Endothelial cell of umbilical vein (primary cell): Measurements from ENCODE around the gene KCNC4. TPM values are rescaled to one million over a fixed set of nuclear protein-coding genes. Genes with fewer than 3 reads are reported as not detected.

ENCODE experiments used
- BruUV-seq: library from RNA; stranded (reverse); fragments of 400-500 nt; replicated peaks from 2 replicates; lab custom pipeline; 2021; lab: Mats Ljungman, UMichigan
- CTCF ChIA-PET: fragments of 300-600, 350-600 bp; sonication (Branson Sonifier 250); formaldehyde crosslinking; loops from one replicate; lab custom pipeline; 2021; ENCODE audit warnings: antibody characterized with exemption, inconsistent platforms; lab: Charles Lee
- POLR2A ChIA-PET: fragments of 300-600, 350-600 bp; sonication (Branson Sonifier 250); formaldehyde crosslinking; loops from one replicate; lab custom pipeline; 2021; ENCODE audit warnings: antibody characterized with exemption, inconsistent platforms; lab: Charles Lee
- DNase-seq: peaks from one replicate; pipeline ENCODE4 v3.0.0-alpha.2; 2011; ENCODE audit warnings: low read depth, low spot score
- FAIRE-seq: peaks from 2 replicates; lab custom pipeline; 2011; peaks lifted over from hg19 to GRCh38; lab: Jason Lieb, UNC
- H2AFZ ChIP-seq: 2 replicates; pipeline ENCODE4 v1.6.0; 2012; ENCODE audit warnings: low read depth, low read length, control low read depth, inconsistent platforms
- H3K27ac ChIP-seq: 2 replicates; pipeline ENCODE4 v1.5.1; 2011; ENCODE audit warnings: low read depth, mild to moderate bottlenecking, control low read depth, low read length, moderate library complexity; ENCODE audit not compliant: insufficient read depth
- H3K27me3 ChIP-seq, 2 experiments: 2 replicates each; pipeline versions ENCODE4 v1.6.0 to v1.6.1; 2011; ENCODE audit warnings: low read length in 2 of 2, mixed read lengths in 1 of 2; ENCODE audit not compliant: control insufficient read depth in 2 of 2, insufficient read depth in 2 of 2
- H3K36me3 ChIP-seq, 2 experiments: 2 replicates in 1 of 2; 3 replicates in 1 of 2; pipeline ENCODE4 v1.5.1; 2011; ENCODE audit warnings: low read length in 2 of 2, mild to moderate bottlenecking in 1 of 2, moderate library complexity in 1 of 2; ENCODE audit not compliant: control insufficient read depth in 2 of 2, insufficient read depth in 2 of 2; ENCODE audit errors: extremely low read depth in 1 of 2
- H3K4me1 ChIP-seq: 3 replicates; pipeline ENCODE4 v1.5.1; 2011; ENCODE audit warnings: mild to moderate bottlenecking, low read length; ENCODE audit not compliant: control insufficient read depth, insufficient read depth; ENCODE audit errors: extremely low read depth
- H3K4me2 ChIP-seq: 2 replicates; pipeline ENCODE4 v1.6.1; 2011; ENCODE audit warnings: low read length, control low read depth, mixed read lengths; ENCODE audit not compliant: insufficient read depth
- H3K4me3 ChIP-seq, 3 experiments: fragments of 200-600 bp in 1 of 3; sonication (generic), shearing (Covaris generic) in 1 of 3; replicated peaks in 1 of 3; 2 replicates each; pipeline ENCODE4 v1.5.1; 2011 to 2016; ENCODE audit warnings: control low read depth in 3 of 3, low read length in 3 of 3, mild to moderate bottlenecking in 2 of 3, inconsistent platforms in 1 of 3, low read depth in 1 of 3, moderate library complexity in 1 of 3; ENCODE audit not compliant: insufficient read depth in 1 of 3
- H3K79me2 ChIP-seq: 2 replicates; pipeline ENCODE4 v1.6.0; 2012; ENCODE audit warnings: low read length, inconsistent platforms; ENCODE audit not compliant: control insufficient read depth, insufficient read depth
- H3K9ac ChIP-seq: replicated peaks from 2 replicates; pipeline ENCODE3; 2011; ENCODE audit warnings: low read length, control low read depth; ENCODE audit not compliant: insufficient read depth; ENCODE audit errors: extremely low read depth
- H3K9me1 ChIP-seq: replicated peaks from 3 replicates; pipeline ENCODE4 v1.6.0; 2011; ENCODE audit warnings: mild to moderate bottlenecking, low read length; ENCODE audit not compliant: control insufficient read depth, insufficient read depth; ENCODE audit errors: extremely low read depth
- H3K9me3 ChIP-seq: replicated peaks from 2 replicates; pipeline ENCODE4 v1.5.1; 2012; ENCODE audit warnings: low read length, inconsistent platforms; ENCODE audit not compliant: control insufficient read depth, insufficient read depth
- H4K20me1 ChIP-seq: replicated peaks from 2 replicates; pipeline ENCODE3; 2011; ENCODE audit warnings: mild to moderate bottlenecking, low read length; ENCODE audit not compliant: control insufficient read depth, insufficient read depth; ENCODE audit errors: extremely low read depth
- EZH2 ChIP-seq: IDR thresholded peaks from 2 replicates; pipeline ENCODE4 v1.6.1; 2012; ENCODE audit warnings: borderline replicate concordance, low read depth, mild to moderate bottlenecking, moderate library complexity, low read length, inconsistent platforms; ENCODE audit not compliant: severe bottlenecking
- FOS ChIP-seq: IDR thresholded peaks from 2 replicates; pipeline ENCODE4 v1.6.1; 2011; ENCODE audit warnings: mild to moderate bottlenecking, low read length, moderate library complexity, borderline replicate concordance; ENCODE audit not compliant: insufficient read depth
- GATA2 ChIP-seq: IDR thresholded peaks from 2 replicates; pipeline ENCODE4 v1.7.0; 2011; ENCODE audit warnings: low read depth, mild to moderate bottlenecking, moderate library complexity, mixed read lengths, low read length; ENCODE audit not compliant: insufficient read length, insufficient read depth
- JUN ChIP-seq: IDR thresholded peaks from 2 replicates; pipeline ENCODE4 v1.6.1; 2011; ENCODE audit warnings: borderline replicate concordance, low read depth; ENCODE audit not compliant: insufficient read length, insufficient read depth
- MAX ChIP-seq: IDR thresholded peaks from 2 replicates; pipeline ENCODE4 v1.6.1; 2011; ENCODE audit not compliant: insufficient read depth, insufficient read length
- MYC ChIP-seq: IDR thresholded peaks from one replicate; pipeline ENCODE4 v1.6.1; 2011; ENCODE audit warnings: mild to moderate bottlenecking, low read depth, low read length
- POLR2A ChIP-seq: IDR thresholded peaks from 2 replicates; pipeline ENCODE4 v1.6.1; 2012; ENCODE audit warnings: low read depth, mild to moderate bottlenecking, control low read depth, low read length
- POLR2AphosphoS5 ChIP-seq: IDR thresholded peaks from 2 replicates; pipeline ENCODE4 v1.6.1; 2012; ENCODE audit warnings: low read depth, mild to moderate bottlenecking, control low read depth, low read length, moderate library complexity; ENCODE audit not compliant: insufficient read depth
- dilution Hi-C: fragments of 300-500 bp; cut with MboI; formaldehyde crosslinking; loops from one replicate; pipeline ENCODE4 v1.15.0; 2019; ENCODE audit warnings: low sequenced_read_pairs; ENCODE audit not compliant: extremely low pct_ligation_motif_present
- intact Hi-C: fragments of 100-400 bp; cut with micrococcal nuclease; formaldehyde crosslinking; loops from one replicate; pipeline ENCODE4 v1.10.0; 2022
- polyA plus RNA-seq, 4 experiments: library from polyadenylated mRNA; depleted of rRNA in 3 of 4; stranded (reverse) in 3 of 4; unstranded in 1 of 4; fragments of >200 nt; gene quantifications; 2 replicates each; pipeline versions ENCODE4 v1.2.1 to v1.2.3, GENCODE V29; 2011 to 2012; ENCODE audit warnings: missing spikeins in 1 of 4
- total RNA-seq: library from RNA; stranded (reverse); gene quantifications from 2 replicates; pipeline ENCODE4 v1.2.3, GENCODE V29; 2021
- TF ChIP-seq, protein P1 (sequence below), 2 donors: IDR thresholded peaks; 1 replicate in 1 of 2; 2 replicates in 1 of 2; pipeline ENCODE4 v1.5.1; 2011; ENCODE audit warnings: low read length in 2 of 2, mild to moderate bottlenecking in 2 of 2, moderate library complexity in 2 of 2, control low read depth in 1 of 2, inconsistent platforms in 1 of 2, low read depth in 1 of 2; ENCODE audit not compliant: insufficient read depth in 1 of 2; ENCODE audit errors: extremely low read depth in 1 of 2

KCNC4 gene
- total and polyA plus RNA-seq, 2 donors (not counting 3 experiments of a cell fraction or from before 2014, with no cell fraction given) = 6.7 to 22.5 TPM

DNA sequence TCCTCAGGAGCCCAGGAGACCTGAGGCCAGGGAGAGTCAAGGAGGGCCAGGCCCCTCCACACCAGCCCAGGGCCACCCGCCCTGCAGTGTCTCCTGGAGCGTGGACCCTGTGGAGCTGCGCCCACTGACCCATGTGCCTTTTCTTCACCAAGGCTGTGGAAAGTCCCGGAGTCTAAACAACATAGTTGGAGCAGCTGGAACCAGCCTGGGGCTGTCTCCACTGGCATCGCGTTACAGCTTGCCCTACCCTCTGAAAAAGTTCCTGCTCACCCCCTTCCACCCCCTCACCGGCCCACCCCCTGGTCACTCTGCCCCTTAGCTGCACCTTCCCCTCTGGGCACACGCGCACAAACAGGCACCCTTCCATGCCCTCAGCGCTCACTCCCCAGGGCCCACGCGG is 18.3 kb downstream of the KCNC4 start:
- Histone ChIP-seq H3K4me1 (no peaks in the 10 kb centered on the region), H3K36me3 (peaks cover 0 to 19% of the 10 kb centered on the region in 2 experiments), H3K79me2 (no peaks in the 10 kb centered on the region), H3K4me2 (no peak overlapping the region), H3K4me3 (no peak overlapping the region), H3K27me3 (no peaks in the 10 kb centered on the region), H3K9me3 (no peaks in the 10 kb centered on the region), H3K27ac (no peak overlapping the region), H2AFZ (no peak overlapping the region), H3K9me1 (no peaks in the 10 kb centered on the region), H4K20me1 (no peaks in the 10 kb centered on the region), H3K9ac (no peak overlapping the region)
- dilution Hi-C loops (no loop called here), intact Hi-C loops (no loop called here)
- FAIRE-seq = no peak
- ChIA-PET POLR2A (no interaction called here), CTCF (interaction anchor here (1.2 to 2.3 kb wide), 4 partner anchors 9 to 267 kb away, joined by 3 to 9 read pairs (median 4); no protein-coding TSS in a partner anchor)
- DNase-seq = no peak
- TF ChIP-seq EZH2 (no peak), JUN (no peak), FOS (no peak), GATA2 (no peak), MAX (no peak), MYC (no peak), POLR2A (no peak), POLR2AphosphoS5 (no peak)
- TF ChIP-seq, protein P1, sequence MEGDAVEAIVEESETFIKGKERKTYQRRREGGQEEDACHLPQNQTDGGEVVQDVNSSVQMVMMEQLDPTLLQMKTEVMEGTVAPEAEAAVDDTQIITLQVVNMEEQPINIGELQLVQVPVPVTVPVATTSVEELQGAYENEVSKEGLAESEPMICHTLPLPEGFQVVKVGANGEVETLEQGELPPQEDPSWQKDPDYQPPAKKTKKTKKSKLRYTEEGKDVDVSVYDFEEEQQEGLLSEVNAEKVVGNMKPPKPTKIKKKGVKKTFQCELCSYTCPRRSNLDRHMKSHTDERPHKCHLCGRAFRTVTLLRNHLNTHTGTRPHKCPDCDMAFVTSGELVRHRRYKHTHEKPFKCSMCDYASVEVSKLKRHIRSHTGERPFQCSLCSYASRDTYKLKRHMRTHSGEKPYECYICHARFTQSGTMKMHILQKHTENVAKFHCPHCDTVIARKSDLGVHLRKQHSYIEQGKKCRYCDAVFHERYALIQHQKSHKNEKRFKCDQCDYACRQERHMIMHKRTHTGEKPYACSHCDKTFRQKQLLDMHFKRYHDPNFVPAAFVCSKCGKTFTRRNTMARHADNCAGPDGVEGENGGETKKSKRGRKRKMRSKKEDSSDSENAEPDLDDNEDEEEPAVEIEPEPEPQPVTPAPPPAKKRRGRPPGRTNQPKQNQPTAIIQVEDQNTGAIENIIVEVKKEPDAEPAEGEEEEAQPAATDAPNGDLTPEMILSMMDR (IDR thresholded peaks at IDR 0.05; ENCODE audit: extremely low read depth in 1 of 2, insufficient read depth in 1 of 2, low read depth in 1 of 2, low read length in 2 of 2) = no peak
- BruUV-seq = no TSS peak
